ENCODE measurements around the gene LHX1.

LHX1 gene

GRCh38 chr17:36975922-36976515 lies 38.7 kb downstream of the LHX1 start:
- peaks cover 23% of the 10 kb centered on the region for H3K4me1 ChIP-seq (ENCODE audit: insufficient read depth, poor library complexity, severe bottlenecking)
- no peak for ATAC-seq (ENCODE audit: low read depth)
- DNase-seq (ENCODE audit: low spot score) = no peak

DNA sequence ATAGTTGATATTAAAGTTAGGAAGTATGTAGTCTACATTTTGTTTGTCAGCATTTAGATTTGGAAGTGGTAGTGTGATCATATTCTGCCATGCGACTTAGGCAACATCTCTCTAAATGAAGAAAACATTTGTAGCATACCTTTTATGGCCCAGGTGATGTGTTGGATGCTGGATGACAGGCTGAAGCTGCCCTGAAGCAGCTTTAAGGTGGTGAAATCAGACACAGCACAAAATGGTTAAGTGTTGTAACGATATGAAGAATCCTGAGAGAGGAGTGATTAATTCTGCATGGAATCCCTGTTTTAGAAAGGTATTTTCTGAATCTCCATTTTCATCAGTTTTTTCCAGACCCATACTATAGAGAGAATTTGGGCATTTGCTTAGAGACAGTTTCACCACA lies 39.8 kb downstream of the LHX1 start:
- TF ChIP-seq, protein P1, sequence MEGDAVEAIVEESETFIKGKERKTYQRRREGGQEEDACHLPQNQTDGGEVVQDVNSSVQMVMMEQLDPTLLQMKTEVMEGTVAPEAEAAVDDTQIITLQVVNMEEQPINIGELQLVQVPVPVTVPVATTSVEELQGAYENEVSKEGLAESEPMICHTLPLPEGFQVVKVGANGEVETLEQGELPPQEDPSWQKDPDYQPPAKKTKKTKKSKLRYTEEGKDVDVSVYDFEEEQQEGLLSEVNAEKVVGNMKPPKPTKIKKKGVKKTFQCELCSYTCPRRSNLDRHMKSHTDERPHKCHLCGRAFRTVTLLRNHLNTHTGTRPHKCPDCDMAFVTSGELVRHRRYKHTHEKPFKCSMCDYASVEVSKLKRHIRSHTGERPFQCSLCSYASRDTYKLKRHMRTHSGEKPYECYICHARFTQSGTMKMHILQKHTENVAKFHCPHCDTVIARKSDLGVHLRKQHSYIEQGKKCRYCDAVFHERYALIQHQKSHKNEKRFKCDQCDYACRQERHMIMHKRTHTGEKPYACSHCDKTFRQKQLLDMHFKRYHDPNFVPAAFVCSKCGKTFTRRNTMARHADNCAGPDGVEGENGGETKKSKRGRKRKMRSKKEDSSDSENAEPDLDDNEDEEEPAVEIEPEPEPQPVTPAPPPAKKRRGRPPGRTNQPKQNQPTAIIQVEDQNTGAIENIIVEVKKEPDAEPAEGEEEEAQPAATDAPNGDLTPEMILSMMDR (IDR thresholded peaks at IDR 0.05; ENCODE audit: poor library complexity, severe bottlenecking) = no peak
- no peaks in the 10 kb centered on the region for H3K9me3 ChIP-seq (ENCODE audit: severe bottlenecking)
- ATAC-seq (ENCODE audit: low read depth) = 0 out of 3 replicates have a peak, but pooled peaks have one; percentile 31
- DNase-seq (ENCODE audit: low spot score) = no peak
- peaks cover 3% of the 10 kb centered on the region; the same call in 1 of the 2 replicates for H3K36me3 ChIP-seq (ENCODE audit: low read depth)
- H3K4me3 ChIP-seq (ENCODE audit: severe bottlenecking) = no peak overlapping the region
- H3K27ac ChIP-seq (ENCODE audit: poor library complexity, severe bottlenecking) = no peak overlapping the region
- H3K27me3 ChIP-seq (ENCODE audit: insufficient read depth, poor library complexity, severe bottlenecking) = no peaks in the 10 kb centered on the region
- peaks cover 23% of the 10 kb centered on the region for H3K4me1 ChIP-seq (ENCODE audit: insufficient read depth, poor library complexity, severe bottlenecking)

More at GRCh38 chr17:36975922-36976515, 38.7 kb downstream of the LHX1 start:
- H3K4me3 ChIP-seq (ENCODE audit: severe bottlenecking) = no peak overlapping the region
- TF ChIP-seq, protein P1 (IDR thresholded peaks at IDR 0.05; ENCODE audit: poor library complexity, severe bottlenecking) = no peak
- H3K27me3 ChIP-seq (ENCODE audit: insufficient read depth, poor library complexity, severe bottlenecking) = no peaks in the 10 kb centered on the region
- H3K36me3 ChIP-seq (ENCODE audit: low read depth) = peaks cover 3% of the 10 kb centered on the region; the same call in 1 of the 2 replicates
- no peaks in the 10 kb centered on the region for H3K9me3 ChIP-seq (ENCODE audit: severe bottlenecking)
- no peak overlapping the region for H3K27ac ChIP-seq (ENCODE audit: poor library complexity, severe bottlenecking)

DNA sequence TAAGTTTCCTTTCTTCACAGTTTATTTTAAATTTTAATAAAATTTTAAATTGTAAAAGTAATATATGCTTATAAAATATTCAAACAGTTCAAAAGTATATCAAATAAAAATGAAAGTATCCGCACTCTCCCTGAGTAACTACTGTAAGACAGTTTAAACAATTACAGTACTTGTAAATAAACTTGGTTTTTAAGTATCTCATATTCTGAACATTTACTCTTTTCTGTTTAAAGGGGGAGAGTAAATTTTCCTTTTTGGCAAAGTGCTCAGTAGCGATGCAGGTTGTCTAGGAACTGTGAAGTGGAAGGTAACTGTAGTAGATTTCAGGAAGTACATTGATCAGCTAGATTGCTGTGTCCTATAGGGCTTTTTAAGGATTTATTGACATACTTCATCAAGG lies 40.3 kb downstream of the LHX1 start:
- no peak for DNase-seq (ENCODE audit: low spot score)
- Histone ChIP-seq H3K27ac (ENCODE audit: poor library complexity, severe bottlenecking) (no peak overlapping the region), H3K36me3 (ENCODE audit: low read depth) (peaks cover 3% of the 10 kb centered on the region; the same call in 1 of the 2 replicates), H3K27me3 (ENCODE audit: insufficient read depth, poor library complexity, severe bottlenecking) (no peaks in the 10 kb centered on the region), H3K4me1 (ENCODE audit: insufficient read depth, poor library complexity, severe bottlenecking) (peaks cover 23% of the 10 kb centered on the region), H3K4me3 (ENCODE audit: severe bottlenecking) (no peak overlapping the region), H3K9me3 (ENCODE audit: severe bottlenecking) (no peaks in the 10 kb centered on the region)
- ATAC-seq (ENCODE audit: low read depth) = no peak
- TF ChIP-seq, protein P1 (IDR thresholded peaks at IDR 0.05; ENCODE audit: poor library complexity, severe bottlenecking) = no peak

DNA sequence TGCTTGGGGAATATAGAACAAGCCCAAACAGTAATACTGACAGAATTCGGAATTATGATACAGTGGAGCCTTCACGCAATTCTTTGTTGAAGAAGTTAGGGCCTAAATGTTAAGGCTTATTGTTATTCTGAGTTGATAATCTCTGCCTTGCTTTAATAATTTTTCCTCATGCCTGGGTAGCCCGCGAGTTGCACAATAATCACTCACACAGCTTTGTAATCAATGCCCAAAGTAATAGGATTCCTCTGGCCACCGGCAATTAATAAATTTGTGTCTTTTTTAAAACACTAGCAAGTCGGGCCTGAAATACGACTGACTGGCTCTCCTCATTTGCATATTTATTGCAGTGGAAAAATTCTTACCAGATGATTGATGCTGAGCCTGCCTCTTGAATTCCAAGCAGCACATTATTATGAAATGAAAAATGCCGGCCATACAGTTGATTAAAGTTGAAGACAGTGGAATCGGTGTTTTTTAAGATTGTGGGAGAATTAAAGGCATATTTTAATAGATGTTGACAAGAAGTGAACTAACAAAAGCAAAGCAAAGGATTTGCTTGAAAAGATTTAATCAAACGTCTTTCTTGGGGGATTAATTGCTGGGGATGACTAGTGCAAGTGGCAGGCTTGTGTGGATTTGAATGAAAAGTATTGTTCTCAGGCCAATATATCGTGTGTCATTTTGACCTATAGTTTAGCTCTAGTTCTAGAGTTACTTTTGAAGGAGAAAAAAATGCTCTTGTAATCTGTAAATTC lies 41.7 kb downstream of the LHX1 start:
- H3K4me3 ChIP-seq (ENCODE audit: severe bottlenecking) = no peak overlapping the region
- peaks cover 8% of the 10 kb centered on the region; the same call in 1 of the 2 replicates for H3K36me3 ChIP-seq (ENCODE audit: low read depth)
- no peaks in the 10 kb centered on the region for H3K27me3 ChIP-seq (ENCODE audit: insufficient read depth, poor library complexity, severe bottlenecking)
- DNase-seq (ENCODE audit: low spot score) (no peak), ATAC-seq (ENCODE audit: low read depth) (peak; percentile 41; the same call in 1 of the 3 replicates)
- peaks cover 23% of the 10 kb centered on the region for H3K4me1 ChIP-seq (ENCODE audit: insufficient read depth, poor library complexity, severe bottlenecking)
- TF ChIP-seq, protein P1 (IDR thresholded peaks at IDR 0.05; ENCODE audit: poor library complexity, severe bottlenecking) = no peak
- H3K9me3 ChIP-seq (ENCODE audit: severe bottlenecking) = no peaks in the 10 kb centered on the region
- no peak overlapping the region for H3K27ac ChIP-seq (ENCODE audit: poor library complexity, severe bottlenecking)

Data from RWPE2 (cell line).